LNCAP (cell line): ENCODE data around the gene JARID2.

Experiments used
- CTCF ChIP-seq: fragments of 450-650 bp; IDR thresholded peaks from 2 replicates; pipeline ENCODE4 v1.5.1; 2017; ENCODE audit warnings: mild to moderate bottlenecking

The JARID2 gene

GRCh38 chr6:15382712-15383111 lies 136.8 kb downstream of the JARID2 start:
- no peak for TF ChIP-seq CTCF

GRCh38 chr6:15384901-15385300 lies 139.0 kb downstream of the JARID2 start:
- no peak for TF ChIP-seq CTCF

- TF ChIP-seq CTCF: no peak
Observed at GRCh38 chr6:15385521-15385920, 139.7 kb downstream of the JARID2 start.

GRCh38 chr6:15386110-15386755 lies 140.4 kb downstream of the JARID2 start:
- no peak for TF ChIP-seq CTCF

- no peak for TF ChIP-seq CTCF
Observed at GRCh38 chr6:15386756-15387112, 140.9 kb downstream of the JARID2 start.

- TF ChIP-seq CTCF: no peak
Observed at GRCh38 chr6:15387118-15387517, 141.2 kb downstream of the JARID2 start.

- no peak for TF ChIP-seq CTCF
Observed at GRCh38 chr6:15389084-15389764, 143.4 kb downstream of the JARID2 start.
